ENCODE results near the gene CACNA1C.

DNA sequence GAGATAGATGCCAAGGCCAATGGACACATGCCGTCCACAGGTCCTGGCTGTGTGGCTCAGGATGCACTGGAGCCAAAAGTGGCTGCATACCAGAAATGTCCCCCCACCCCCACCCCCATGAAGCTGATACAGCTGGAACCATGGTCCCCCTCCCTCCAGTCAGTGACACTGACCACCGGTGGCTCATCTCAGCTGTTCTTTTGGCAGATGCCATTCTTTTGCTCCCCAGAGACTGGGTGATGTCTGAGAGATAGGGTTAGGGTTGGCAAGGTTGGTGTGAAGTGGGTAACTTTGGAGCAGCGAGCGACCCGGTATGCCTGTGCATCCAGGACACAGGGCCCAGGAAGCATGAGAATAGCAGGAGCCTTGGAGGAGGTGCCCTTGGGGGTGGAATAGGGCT, 285.6 kb downstream of the CACNA1C start:
- TF ChIP-seq POLR2AphosphoS5 (IDR thresholded peaks at IDR 0.05) = no peak
- TF ChIP-seq, protein P1, sequence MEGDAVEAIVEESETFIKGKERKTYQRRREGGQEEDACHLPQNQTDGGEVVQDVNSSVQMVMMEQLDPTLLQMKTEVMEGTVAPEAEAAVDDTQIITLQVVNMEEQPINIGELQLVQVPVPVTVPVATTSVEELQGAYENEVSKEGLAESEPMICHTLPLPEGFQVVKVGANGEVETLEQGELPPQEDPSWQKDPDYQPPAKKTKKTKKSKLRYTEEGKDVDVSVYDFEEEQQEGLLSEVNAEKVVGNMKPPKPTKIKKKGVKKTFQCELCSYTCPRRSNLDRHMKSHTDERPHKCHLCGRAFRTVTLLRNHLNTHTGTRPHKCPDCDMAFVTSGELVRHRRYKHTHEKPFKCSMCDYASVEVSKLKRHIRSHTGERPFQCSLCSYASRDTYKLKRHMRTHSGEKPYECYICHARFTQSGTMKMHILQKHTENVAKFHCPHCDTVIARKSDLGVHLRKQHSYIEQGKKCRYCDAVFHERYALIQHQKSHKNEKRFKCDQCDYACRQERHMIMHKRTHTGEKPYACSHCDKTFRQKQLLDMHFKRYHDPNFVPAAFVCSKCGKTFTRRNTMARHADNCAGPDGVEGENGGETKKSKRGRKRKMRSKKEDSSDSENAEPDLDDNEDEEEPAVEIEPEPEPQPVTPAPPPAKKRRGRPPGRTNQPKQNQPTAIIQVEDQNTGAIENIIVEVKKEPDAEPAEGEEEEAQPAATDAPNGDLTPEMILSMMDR (IDR thresholded peaks at IDR 0.05) = no peak
- no peak for TF ChIP-seq POLR2A (IDR thresholded peaks at IDR 0.05)

All from upper lobe of left lung (tissue), 4 donors.